GM12892 (cell line): ENCODE measurements around the gene RFT1.

Experiments
- POLR2A ChIP-seq: IDR thresholded peaks from 2 replicates; pipeline ENCODE4 v1.6.1; 2011; ENCODE audit warnings: low read depth, low read length, control low read depth
- POLR2AphosphoS5 ChIP-seq: IDR thresholded peaks from 2 replicates; pipeline ENCODE4 v1.6.1; 2011; ENCODE audit warnings: low read depth, low read length, control low read depth
- TAF1 ChIP-seq: IDR thresholded peaks from 2 replicates; pipeline ENCODE4 v1.6.1; 2011; ENCODE audit warnings: low read depth, mild to moderate bottlenecking, control low read depth, low read length, borderline replicate concordance

DNA sequence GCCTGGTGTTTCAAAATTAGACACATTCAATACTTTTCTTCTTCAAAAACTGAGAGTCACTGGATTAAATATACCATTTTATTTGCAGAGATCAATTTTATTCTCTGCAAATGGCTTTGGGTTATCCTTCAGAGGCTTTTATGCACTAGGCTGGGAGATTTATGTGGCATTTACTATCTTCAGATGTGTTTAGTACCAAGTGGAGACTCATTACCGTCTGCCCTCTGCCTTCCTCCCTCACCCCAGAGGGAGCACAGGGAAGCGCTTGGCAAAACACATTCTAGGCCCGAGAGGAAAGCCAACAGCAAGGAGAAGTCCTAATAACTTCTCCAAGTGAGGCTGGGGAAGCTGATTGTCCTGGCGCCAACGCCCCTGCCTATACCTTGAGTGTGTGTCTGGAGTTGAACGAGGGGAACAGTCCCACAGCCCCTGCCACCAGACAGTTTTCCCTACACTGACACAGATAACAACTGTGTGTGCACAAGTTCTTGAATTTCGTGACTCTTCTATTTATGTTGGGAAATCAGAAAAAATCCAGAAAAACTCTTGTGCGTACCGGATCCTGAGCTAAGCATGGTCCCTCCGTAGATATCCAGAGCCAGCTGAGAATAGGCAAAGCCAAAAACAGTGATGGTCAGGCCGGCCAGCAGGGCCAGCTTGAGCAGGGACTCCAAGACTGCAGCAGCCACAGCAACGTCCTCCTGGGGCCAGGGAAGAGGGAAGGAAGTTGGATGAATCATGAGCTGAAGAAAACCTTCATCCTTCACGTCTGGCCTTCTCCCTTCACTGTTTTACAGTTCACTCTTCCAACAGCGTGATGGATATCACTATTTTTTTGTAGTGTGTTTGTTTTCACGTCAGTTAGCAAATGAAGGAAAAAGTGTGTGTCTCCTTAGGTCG is 26.6 kb downstream of the RFT1 start:
- TF ChIP-seq POLR2A (no peak), POLR2AphosphoS5 (no peak), TAF1 (no peak)
